ENCODE data around the gene NEDD4L. TPM values are rescaled to one million over a fixed set of nuclear protein-coding genes. Genes with fewer than 3 reads are reported as not detected.

Gene NEDD4L
- total RNA-seq, 1 donor from 2014 or later = 95.9 TPM

DNA sequence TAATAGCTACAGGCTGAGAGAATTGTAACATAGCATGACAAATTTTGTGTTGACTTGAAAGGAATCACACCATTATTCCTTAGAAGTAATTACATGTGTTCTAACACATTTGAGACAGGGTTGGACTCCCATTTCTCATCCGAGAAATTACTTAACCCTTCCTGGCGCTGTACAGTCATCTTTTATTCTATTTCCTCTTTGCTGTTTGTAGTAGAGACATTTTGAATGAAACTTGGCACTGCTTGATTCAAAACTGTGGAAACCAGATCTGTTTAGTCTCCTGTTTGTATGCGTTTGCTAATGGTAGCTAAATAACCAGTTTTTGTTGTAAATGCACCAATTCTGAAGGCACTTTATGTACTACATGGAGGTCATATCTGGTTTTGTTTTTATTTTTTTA is 352.9 kb downstream of the NEDD4L start:
- TF ChIP-seq, protein P1, sequence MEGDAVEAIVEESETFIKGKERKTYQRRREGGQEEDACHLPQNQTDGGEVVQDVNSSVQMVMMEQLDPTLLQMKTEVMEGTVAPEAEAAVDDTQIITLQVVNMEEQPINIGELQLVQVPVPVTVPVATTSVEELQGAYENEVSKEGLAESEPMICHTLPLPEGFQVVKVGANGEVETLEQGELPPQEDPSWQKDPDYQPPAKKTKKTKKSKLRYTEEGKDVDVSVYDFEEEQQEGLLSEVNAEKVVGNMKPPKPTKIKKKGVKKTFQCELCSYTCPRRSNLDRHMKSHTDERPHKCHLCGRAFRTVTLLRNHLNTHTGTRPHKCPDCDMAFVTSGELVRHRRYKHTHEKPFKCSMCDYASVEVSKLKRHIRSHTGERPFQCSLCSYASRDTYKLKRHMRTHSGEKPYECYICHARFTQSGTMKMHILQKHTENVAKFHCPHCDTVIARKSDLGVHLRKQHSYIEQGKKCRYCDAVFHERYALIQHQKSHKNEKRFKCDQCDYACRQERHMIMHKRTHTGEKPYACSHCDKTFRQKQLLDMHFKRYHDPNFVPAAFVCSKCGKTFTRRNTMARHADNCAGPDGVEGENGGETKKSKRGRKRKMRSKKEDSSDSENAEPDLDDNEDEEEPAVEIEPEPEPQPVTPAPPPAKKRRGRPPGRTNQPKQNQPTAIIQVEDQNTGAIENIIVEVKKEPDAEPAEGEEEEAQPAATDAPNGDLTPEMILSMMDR (conservative IDR thresholded peaks at IDR 0.05; ENCODE audit: low read depth, low read length) = no peak
- no peak overlapping the region for H3K4me3 ChIP-seq (ENCODE audit: low read depth, low read length)
- no peak for DNase-seq (ENCODE audit: low read depth)

DNA sequence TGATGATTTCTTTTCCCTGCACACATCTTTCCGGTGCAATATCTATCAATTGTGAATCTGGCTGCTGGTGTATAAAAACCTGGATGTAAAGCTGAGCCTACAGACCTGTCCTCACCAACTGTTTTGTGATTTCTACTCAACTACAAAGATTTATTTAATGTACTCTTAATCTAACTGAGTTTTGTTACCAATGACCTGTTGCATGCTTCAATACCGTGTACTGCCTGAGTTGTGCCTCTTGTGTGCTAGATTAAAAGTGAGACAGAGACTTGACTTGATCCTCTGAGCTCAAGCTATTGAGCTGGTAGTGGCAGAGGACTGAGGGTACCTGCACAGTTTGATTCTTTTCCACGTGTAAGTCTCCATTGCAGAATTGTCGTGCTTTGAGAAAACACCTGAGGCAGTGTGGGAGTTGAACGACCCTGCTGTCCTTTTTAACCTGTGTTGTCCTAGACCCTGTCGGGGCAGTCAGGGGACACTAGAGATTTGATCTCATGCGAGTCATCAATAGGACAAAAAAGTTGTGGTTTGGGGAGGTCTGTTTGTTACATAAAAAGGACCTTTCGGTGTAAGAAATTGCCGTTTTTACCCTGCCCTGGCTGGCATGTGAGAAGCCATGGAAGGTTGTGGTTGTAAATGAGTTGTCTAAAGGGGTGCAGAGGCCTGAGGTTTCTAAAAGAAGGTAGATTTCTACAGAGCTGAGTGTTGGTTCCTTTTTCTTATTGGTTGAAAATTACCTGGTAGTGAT is 353.5 kb downstream of the NEDD4L start:
- H3K4me3 ChIP-seq (ENCODE audit: low read depth, low read length) = no peak overlapping the region
- no peak for DNase-seq (ENCODE audit: low read depth)
- TF ChIP-seq, protein P1 (conservative IDR thresholded peaks at IDR 0.05; ENCODE audit: low read depth, low read length) = no peak

DNA sequence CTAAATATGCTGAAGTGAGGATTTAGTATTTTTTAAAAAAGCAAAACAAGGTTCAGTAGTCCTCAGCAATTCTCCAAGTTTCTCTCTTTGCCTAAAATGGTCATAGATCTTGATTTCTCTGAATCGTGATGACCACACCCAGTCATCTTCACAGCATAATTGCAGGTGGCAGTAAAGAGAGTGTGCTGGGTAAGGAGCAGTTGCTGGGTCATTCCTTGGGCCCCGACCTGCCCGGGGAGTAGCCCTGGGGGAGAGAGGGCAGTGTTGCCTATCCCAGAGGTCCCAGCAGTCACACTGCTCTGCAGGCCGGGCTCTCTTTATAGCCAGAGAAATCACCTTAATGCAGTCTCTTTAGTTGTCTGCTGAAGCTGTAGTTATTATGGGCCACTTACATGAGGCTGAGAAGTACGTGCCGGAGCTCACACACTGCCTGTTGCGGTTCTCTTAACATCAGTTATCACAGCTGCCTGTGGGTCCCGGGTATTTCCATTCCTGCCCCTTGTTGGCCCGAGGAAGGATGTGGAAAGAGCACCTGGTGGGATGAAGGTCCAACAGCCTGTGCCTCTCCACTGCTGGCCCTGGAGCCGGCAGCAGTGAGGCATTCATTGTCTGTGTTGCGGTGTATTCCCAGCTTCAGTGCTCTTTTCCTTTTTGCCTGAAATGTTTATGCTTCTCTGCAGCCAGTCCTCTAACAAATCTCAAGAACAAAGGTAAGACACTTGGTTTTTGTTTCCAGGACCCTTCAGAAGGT is 354.8 kb downstream of the NEDD4L start:
- no peak overlapping the region for H3K4me3 ChIP-seq (ENCODE audit: low read depth, low read length)
- TF ChIP-seq, protein P1 (conservative IDR thresholded peaks at IDR 0.05; ENCODE audit: low read depth, low read length) = no peak
- no peak for DNase-seq (ENCODE audit: low read depth)

DNA sequence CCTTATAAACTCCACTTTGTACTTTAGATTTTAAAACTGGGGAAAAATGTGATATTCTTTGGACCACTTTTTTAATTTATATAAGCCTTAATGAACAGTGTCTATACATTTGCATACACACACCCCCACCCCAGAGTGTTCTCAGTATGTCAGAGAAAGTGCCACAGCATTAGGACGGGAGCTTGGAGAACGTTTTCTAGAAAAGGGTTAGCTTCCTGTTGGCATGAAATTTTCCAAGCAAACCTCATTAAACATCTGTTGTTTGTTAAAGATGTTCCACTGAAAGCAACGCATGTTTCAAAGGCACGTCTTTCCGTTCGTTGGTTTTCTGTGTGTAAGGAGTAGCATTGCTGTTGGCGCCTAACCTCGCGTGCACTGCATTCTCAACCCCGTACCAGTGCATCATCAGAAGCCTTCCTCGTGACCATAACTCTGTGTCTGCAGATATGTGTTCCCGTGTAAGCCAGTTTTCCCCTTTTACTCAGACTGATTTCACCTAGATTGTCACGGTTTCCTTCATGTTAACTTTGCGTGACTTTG is 356.4 kb downstream of the NEDD4L start:
- H3K4me3 ChIP-seq (ENCODE audit: low read depth, low read length) = no peak overlapping the region
- DNase-seq (ENCODE audit: low read depth) = no peak
- TF ChIP-seq, protein P1 (conservative IDR thresholded peaks at IDR 0.05; ENCODE audit: low read depth, low read length) = no peak

DNA sequence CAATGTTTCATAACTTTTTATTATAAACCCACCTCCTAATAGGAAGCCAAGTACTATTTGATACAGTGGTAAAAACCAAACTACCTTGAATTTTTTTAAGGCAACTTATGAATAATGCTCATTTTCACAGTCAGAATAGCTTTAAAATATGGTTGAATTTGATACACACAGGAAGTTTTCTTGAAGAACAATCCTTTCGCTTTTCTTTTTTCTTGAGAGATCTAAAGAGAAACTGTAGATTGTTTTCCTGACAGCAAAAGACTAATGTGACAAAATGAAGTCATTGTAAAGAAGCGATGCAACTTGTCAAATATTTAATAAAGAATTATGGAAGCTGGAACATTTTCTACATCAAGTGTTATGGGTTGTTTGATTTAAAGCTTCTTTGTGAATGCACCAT is 357.2 kb downstream of the NEDD4L start:
- H3K4me3 ChIP-seq (ENCODE audit: low read depth, low read length) = no peak overlapping the region
- no peak for DNase-seq (ENCODE audit: low read depth)
- TF ChIP-seq, protein P1 (conservative IDR thresholded peaks at IDR 0.05; ENCODE audit: low read depth, low read length) = no peak

DNA sequence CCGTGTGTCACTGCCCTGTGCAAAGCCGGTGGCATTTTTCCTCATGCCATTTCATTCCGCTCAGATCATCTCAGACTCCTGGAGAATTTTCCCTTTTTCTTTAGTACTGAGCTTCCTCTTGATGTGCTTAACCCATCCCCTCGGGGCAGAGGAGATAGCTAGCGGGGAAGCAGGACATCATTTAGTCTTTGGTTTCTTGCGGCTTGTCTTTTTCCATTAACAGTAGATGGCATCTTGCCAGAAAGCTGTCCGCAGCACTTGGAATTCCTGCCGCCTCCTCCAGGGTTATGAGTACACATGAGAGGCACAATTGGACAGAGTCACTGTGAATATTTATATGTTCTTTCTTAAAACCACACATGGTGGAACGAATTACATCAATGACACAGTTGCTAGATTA is 358.2 kb downstream of the NEDD4L start:
- TF ChIP-seq, protein P1 (conservative IDR thresholded peaks at IDR 0.05; ENCODE audit: low read depth, low read length) = no peak
- no peak for DNase-seq (ENCODE audit: low read depth)

More for the DNA sequence above, 358.2 kb downstream of the NEDD4L start:
- no peak overlapping the region for H3K4me3 ChIP-seq (ENCODE audit: low read depth, low read length)

Measured in epithelial cell of proximal tubule (primary cell).